Stimulated activated CD8-positive, alpha-beta memory T cell treated with anti-CD3 and anti-CD28 coated beads, Interleukin-15, amount 100 ng/mL, for 1 hour (primary cell): ENCODE measurements around the gene RAB11FIP5.

Experiments
- DNase-seq: peaks from one replicate; pipeline ENCODE4 v3.0.0-alpha.2; 2020; ENCODE audit warnings: low read depth

RAB11FIP5 gene

GRCh38 chr2:73033142-73033765 lies 79.5 kb downstream of the RAB11FIP5 start:
- no peak for DNase-seq

- DNase-seq, result no peak
Observed at GRCh38 chr2:73032702-73033097, 80.0 kb downstream of the RAB11FIP5 start.

GRCh38 chr2:73031725-73032701 lies 80.7 kb downstream of the RAB11FIP5 start:
- no peak for DNase-seq

GRCh38 chr2:73031095-73031678 lies 81.6 kb downstream of the RAB11FIP5 start:
- DNase-seq, result no peak

GRCh38 chr2:73028841-73029240 lies 83.9 kb downstream of the RAB11FIP5 start:
- DNase-seq, result no peak

- no peak for DNase-seq
Observed at GRCh38 chr2:73027340-73027739, 85.4 kb downstream of the RAB11FIP5 start.

- no peak for DNase-seq
Observed at GRCh38 chr2:73023497-73023896, 89.3 kb downstream of the RAB11FIP5 start.
